ENCODE data around the gene SUSD4. TPM values are rescaled to one million over a fixed set of nuclear protein-coding genes. Genes with fewer than 3 reads are reported as not detected.

SUSD4 gene
- total and polyA plus RNA-seq, 2 of the 4 experiments (the other 2 are of a cell fraction): 1.8 to 2.7 TPM

GRCh38 chr1:223340637-223341036 lies 23.3 kb downstream of the SUSD4 start:
- Histone ChIP-seq H2AFZ (replicated peaks; ENCODE audit: low read length, poor library complexity) (no peak overlapping the region), H3K4ac (ENCODE audit: low read depth, low read length) (no peak overlapping the region), H3K9ac (ENCODE audit: low read depth, low read length) (no peak overlapping the region), H2AK5ac (ENCODE audit: low read depth, low read length) (no peak overlapping the region), H2BK5ac (ENCODE audit: low read depth, low read length, poor library complexity, severe bottlenecking) (no peak overlapping the region), H2BK20ac (ENCODE audit: low read depth, low read length) (no peak overlapping the region), H3K36me3 (ENCODE audit: control insufficient read depth, insufficient read depth, low read length) (no peaks in the 10 kb centered on the region), H3K27ac (ENCODE audit: insufficient read depth, low read length) (no peak overlapping the region), H4K91ac (ENCODE audit: insufficient read depth, low read depth, low read length) (no peak overlapping the region), H4K20me1 (ENCODE audit: insufficient read depth, low read length) (no peaks in the 10 kb centered on the region), H2AK9ac (replicated peaks; ENCODE audit: low read depth, low read length, poor library complexity) (no peak overlapping the region), H3K9me1 (ENCODE audit: insufficient read depth, low read length) (no peaks in the 10 kb centered on the region), H3K79me1 (ENCODE audit: low read depth in 1 of 2, low read length in 2 of 2) (no peaks in the 10 kb centered on the region), H3K4me3 (ENCODE audit: insufficient read depth, low read depth, low read length) (no peak overlapping the region), H3K27me3 (ENCODE audit: control insufficient read depth, insufficient read depth, low read length) (peaks cover 30% of the 10 kb centered on the region), H2BK15ac (ENCODE audit: low read depth, low read length) (no peak overlapping the region), H4K8ac (ENCODE audit: low read depth in 2 of 2, low read length in 2 of 2) (no peak overlapping the region), H3K23ac (ENCODE audit: low read depth, low read length) (no peak overlapping the region), H3K14ac (replicated peaks; ENCODE audit: low read depth, low read length) (no peak overlapping the region), H3K18ac (ENCODE audit: low read depth, low read length) (no peak overlapping the region), H3K4me1 (ENCODE audit: control insufficient read depth, insufficient read depth, low read length) (no peaks in the 10 kb centered on the region), H4K5ac (ENCODE audit: low read depth, low read length) (no peak overlapping the region), H2BK120ac (ENCODE audit: low read depth, low read length) (no peak overlapping the region), H3K4me2 (ENCODE audit: low read depth, low read length) (no peak overlapping the region), H3K9me3 (ENCODE audit: control insufficient read depth, insufficient read depth, low read length) (no peaks in the 10 kb centered on the region), H3K56ac (ENCODE audit: extremely low read depth, insufficient read depth, low read length) (no peak overlapping the region)
- intact Hi-C loops (cut with micrococcal nuclease): no loop called here
- dilution Hi-C loops (cut with HindIII; ENCODE audit: low sequenced_read_pairs, unreplicated experiment): no loop called here
- ChIA-PET CTCF (interaction anchor here (0.6 kb wide), 1 partner anchor 200 kb away, joined by 3 read pairs; no protein-coding TSS in a partner anchor), POLR2A (ENCODE audit: unreplicated experiment) (no interaction called here)
- DNase-seq: no peak
- WGBS, 2 experiments (ENCODE audit: extremely low coverage in 2 of 2, insufficient read length in 1 of 2): no CpG with 5 or more reads among the region's 3 CpGs
- no TSS peak for BruUV-seq (replicated peaks)
- ATAC-seq (ENCODE audit: low read depth): no peak
- TF ChIP-seq MXI1 (IDR thresholded peaks at IDR 0.05; ENCODE audit: borderline replicate concordance, low read depth, low read length): no peak
- no peak for TF ChIP-seq POLR2A (IDR thresholded peaks at IDR 0.05; ENCODE audit: low read depth, low read length)
- no peak for TF ChIP-seq MAFK (IDR thresholded peaks at IDR 0.05; ENCODE audit: low read depth, low read length)
- no peak for TF ChIP-seq USF2 (IDR thresholded peaks at IDR 0.05; ENCODE audit: low read depth, low read length)
- TF ChIP-seq CEBPB (IDR thresholded peaks at IDR 0.05; ENCODE audit: low read depth, low read length): no peak
- no peak for TF ChIP-seq RFX5 (IDR thresholded peaks at IDR 0.05; ENCODE audit: low read depth, low read length)
- no peak for TF ChIP-seq MAZ (IDR thresholded peaks at IDR 0.05; ENCODE audit: borderline replicate concordance, low read depth, low read length)
- no peak for TF ChIP-seq CTCF (conservative IDR thresholded peaks at IDR 0.05; ENCODE audit: low read depth, low read length)
- TF ChIP-seq SMC3 (IDR thresholded peaks at IDR 0.05; ENCODE audit: low read depth, low read length): no peak
- TF ChIP-seq RCOR1 (IDR thresholded peaks at IDR 0.05; ENCODE audit: insufficient replicate concordance, low read length): no peak
- TF ChIP-seq ELK1 (IDR thresholded peaks at IDR 0.05; ENCODE audit: borderline replicate concordance, low read depth, low read length): no peak
- in situ Hi-C loops (cut with MboI; ENCODE audit: low sequenced_read_pairs): no loop called here
